ENCODE results near the gene EFNB1. TPM values are rescaled to one million over a fixed set of nuclear protein-coding genes. Genes with fewer than 3 reads are reported as not detected.

Gene EFNB1
- total and polyA plus RNA-seq, 9 of the 15 experiments (the other 6 are each of a cell fraction or from before 2014, with no cell fraction given), result 0.01 to 2.1 (median 0.99) TPM; not detected in 1

DNA sequence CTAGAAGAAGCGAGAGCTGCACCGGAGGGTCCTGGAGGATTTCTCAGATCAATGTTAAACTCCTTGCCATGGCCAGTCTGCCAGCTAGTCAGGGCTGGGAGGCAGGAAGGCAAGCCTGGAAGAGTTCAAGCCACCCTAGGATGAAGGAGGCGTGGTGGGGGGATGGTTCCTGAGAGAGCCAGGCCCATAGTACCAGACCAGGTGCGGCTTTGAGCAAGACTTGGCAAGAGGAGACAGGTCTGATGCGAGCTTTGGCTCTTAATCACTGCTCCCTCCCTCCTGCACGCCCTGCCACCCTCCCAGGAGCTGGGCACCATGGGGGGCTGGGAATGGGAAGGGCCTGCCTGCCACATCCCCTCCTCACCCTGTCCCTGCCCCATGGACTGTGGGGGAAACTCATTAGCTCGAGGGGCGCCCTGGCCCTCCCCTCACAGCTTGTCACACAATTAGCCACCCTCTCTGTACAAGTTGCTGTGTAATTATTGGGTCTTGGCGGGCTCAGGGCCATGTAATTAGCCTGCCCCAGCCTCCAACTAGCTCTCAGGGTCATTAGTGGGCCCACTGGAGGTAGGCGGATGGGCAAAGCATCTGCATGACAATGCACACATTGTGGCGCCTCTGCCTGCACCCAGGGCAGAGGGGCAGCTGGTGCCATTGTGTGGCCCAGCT is 50.3 kb downstream of the EFNB1 start (continued):
- no peak for TF ChIP-seq ATF1 (CRISPR knock-in tag; IDR thresholded peaks at IDR 0.05)
- TF ChIP-seq ATF1 (tag; IDR thresholded peaks at IDR 0.05), result no peak
- TF ChIP-seq, protein P1, sequence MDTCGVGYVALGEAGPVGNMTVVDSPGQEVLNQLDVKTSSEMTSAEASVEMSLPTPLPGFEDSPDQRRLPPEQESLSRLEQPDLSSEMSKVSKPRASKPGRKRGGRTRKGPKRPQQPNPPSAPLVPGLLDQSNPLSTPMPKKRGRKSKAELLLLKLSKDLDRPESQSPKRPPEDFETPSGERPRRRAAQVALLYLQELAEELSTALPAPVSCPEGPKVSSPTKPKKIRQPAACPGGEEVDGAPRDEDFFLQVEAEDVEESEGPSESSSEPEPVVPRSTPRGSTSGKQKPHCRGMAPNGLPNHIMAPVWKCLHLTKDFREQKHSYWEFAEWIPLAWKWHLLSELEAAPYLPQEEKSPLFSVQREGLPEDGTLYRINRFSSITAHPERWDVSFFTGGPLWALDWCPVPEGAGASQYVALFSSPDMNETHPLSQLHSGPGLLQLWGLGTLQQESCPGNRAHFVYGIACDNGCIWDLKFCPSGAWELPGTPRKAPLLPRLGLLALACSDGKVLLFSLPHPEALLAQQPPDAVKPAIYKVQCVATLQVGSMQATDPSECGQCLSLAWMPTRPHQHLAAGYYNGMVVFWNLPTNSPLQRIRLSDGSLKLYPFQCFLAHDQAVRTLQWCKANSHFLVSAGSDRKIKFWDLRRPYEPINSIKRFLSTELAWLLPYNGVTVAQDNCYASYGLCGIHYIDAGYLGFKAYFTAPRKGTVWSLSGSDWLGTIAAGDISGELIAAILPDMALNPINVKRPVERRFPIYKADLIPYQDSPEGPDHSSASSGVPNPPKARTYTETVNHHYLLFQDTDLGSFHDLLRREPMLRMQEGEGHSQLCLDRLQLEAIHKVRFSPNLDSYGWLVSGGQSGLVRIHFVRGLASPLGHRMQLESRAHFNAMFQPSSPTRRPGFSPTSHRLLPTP (IDR thresholded peaks at IDR 0.05; ENCODE audit: borderline replicate concordance, extremely low read depth, insufficient read length), result no peak
- TF ChIP-seq ATF4 (CRISPR knock-in tag; IDR thresholded peaks at IDR 0.05), result no peak
- TF ChIP-seq CGGBP1 (CRISPR knock-in tag; IDR thresholded peaks at IDR 0.05), result no peak
- TF ChIP-seq MXD1 (CRISPR knock-in tag; IDR thresholded peaks at IDR 0.05; ENCODE audit: borderline replicate concordance, poor library complexity, severe bottlenecking), result no peak
- TF ChIP-seq PCBP1 (IDR thresholded peaks at IDR 0.05; ENCODE audit: low read depth, low read length, poor library complexity, severe bottlenecking), result no peak
- no peak for TF ChIP-seq IRF2 (CRISPR knock-in tag; IDR thresholded peaks at IDR 0.05)

Measured in K562 (cell line).